ENCODE results near the gene GNA14.
"Not testable (repeated sequence)": the region's sequence is repeated elsewhere in the genome, so short reads cannot be mapped to it uniquely, and the experiment has no call there.

The GNA14 gene

GRCh38 chr9:77534376-77535057 lies 113.6 kb downstream of the GNA14 start:
- DNase-seq (ENCODE audit: low read depth, low spot score): no peak

GRCh38 chr9:77533671-77534070 lies 114.5 kb downstream of the GNA14 start:
- DNase-seq (ENCODE audit: low read depth, low spot score): no peak

- DNase-seq (ENCODE audit: low read depth, low spot score): no peak
Measured at GRCh38 chr9:77532607-77533006, 115.5 kb downstream of the GNA14 start.

GRCh38 chr9:77531400-77531799 lies 116.7 kb downstream of the GNA14 start:
- DNase-seq (ENCODE audit: low read depth, low spot score): no peak

- no peak for DNase-seq (ENCODE audit: low read depth, low spot score)
Measured at GRCh38 chr9:77523891-77524290, 124.2 kb downstream of the GNA14 start.

DNA sequence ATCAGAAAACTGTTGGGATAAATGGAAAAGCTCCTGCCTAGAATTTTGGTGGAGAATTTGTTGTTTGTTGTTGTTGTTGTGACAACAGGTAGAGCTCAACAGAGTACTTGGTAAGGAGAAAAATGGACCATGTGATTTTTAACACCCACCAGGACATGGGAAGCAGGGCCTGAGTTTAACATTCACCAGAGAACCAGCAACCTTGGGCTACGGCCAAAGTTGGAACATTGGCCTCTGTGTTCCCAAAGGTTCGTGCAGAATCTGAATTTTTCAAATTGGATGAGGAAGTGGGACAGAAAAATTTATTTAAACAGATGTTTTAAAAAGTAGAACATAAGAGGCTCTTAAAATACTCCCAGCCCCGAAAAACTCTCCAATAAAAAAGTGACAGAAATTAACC lies 127.0 kb downstream of the GNA14 start:
- DNase-seq (ENCODE audit: low read depth, low spot score): no peak

DNA sequence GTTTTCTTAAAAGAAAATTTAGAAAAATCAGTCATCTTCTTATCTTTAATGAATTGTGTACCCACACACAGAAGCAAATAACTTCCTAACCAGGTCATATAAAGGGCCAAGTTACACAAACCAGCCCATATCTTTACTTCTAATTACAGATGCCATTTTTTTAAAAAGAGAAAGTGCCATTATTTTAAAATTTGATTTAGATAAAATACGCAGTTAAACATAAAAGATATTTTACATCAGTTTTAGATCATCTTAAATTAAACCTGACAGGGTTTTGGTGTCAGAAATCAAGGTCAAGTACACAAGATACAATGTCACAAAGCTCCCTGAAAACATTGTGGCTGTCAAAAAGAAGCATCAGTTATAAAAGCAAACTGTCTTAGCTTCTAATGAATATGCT lies 129.4 kb downstream of the GNA14 start:
- no peak for DNase-seq (ENCODE audit: low read depth, low spot score)

GRCh38 chr9:77516781-77517180 lies 131.3 kb downstream of the GNA14 start:
- no peak for DNase-seq (ENCODE audit: low read depth, low spot score)

DNA sequence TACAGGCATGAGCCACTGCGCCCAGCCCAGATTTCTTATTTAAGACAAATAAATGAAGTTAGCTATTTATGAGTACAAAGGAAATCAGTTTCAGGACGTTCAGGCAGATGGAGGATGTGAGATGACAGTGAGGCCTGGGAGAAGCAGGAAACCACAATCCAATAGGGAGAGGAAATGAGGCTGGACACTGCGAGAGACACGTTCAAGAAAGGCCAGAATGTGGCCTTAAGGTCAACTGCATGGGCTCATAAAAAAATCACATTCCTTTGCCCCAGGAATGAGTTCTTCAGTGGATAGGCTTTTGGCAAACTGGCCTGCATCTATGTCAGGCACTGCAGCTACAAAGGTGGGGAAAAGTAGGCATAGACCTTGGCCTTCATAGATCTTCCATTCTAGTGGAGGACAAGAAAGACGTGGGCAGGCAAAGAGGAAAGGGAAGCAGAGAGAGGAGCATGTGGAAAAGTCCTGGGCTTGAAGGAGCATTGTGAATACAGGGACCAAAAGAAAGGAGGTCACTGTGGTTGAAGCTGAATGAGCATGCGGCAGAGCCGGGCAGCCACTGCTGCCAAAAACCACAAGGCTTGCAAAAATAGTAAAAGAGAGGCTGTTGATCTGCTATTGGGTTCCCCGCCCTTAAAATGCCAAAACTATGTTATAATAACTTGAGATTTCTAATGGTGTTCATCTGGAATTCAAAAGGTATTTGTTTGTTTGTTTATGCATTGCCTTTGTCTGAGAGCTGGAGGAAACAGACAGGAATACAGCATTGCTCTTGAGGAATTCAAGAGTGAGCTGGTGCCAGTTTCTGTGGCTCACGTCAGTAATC lies 133.0 kb downstream of the GNA14 start:
- no peak for DNase-seq (ENCODE audit: low read depth, low spot score)

GRCh38 chr9:77513457-77513856 lies 134.7 kb downstream of the GNA14 start:
- DNase-seq (ENCODE audit: low read depth, low spot score): no peak

GRCh38 chr9:77512876-77513275 lies 135.2 kb downstream of the GNA14 start:
- DNase-seq (ENCODE audit: low read depth, low spot score): no peak

DNA sequence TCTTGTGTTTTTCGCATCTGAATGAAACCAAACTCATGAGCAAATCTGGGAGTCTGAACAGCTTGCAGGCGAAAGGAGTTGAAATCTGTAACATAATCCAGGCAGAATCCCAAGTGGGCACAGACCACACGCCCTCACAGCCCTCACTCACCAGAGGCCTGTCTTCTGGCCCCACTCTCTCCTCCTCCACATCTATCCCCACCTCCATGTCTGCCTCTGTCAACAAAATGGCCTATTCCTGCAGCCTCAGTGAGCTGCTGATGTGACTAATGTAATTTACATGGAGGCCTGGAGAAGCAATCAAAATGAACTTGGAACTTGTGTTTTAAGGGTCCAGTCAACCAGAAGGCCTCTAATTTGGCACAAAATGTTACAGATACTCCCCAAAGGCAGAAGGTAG lies 136.6 kb downstream of the GNA14 start:
- DNase-seq (ENCODE audit: low read depth, low spot score): no peak

- no peak for DNase-seq (ENCODE audit: low read depth, low spot score)
Measured at GRCh38 chr9:77510666-77511065, 137.5 kb downstream of the GNA14 start.

DNA sequence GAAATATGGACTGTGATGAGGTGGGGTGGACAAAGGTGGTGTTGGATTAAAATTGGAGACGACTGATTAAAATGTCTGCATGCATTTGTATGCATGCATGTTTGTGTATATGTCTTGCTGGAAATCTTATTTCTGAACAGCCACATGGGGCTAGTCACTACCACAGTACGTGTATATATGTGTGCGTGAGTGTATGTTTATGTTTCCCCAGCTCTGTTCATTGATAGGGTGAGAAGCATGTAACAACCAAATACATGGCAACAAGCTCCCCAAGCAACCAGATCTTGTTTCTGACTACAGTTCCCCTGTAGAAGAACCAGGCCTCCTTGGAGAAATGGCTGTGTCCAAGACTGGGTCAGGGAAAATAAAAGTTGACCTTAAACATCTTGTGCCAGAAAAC lies 139.7 kb downstream of the GNA14 start:
- no peak for DNase-seq (ENCODE audit: low read depth, low spot score)

- DNase-seq (ENCODE audit: low read depth, low spot score): no peak
Measured at GRCh38 chr9:77507212-77507961, 140.7 kb downstream of the GNA14 start.

DNA sequence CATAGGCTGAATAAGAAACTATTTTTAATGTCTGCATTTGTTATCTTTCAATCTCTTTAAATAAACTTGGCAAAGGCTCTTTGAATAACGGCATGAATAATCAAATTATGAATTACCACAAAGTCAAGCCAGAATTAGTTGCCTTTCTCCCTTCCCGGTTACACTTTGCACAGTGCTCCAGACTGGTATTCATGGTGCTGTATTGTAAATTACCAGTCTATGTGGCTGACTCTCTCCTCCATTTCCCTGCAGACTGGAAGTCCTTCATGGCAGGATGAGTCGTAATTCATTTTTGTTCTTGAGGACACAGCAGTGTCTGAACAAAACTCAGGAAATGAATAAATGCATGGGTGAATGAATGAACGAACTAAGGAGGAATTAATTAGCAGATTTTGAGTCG lies 142.9 kb downstream of the GNA14 start:
- DNase-seq (ENCODE audit: low read depth, low spot score): no peak

- no peak for DNase-seq (ENCODE audit: low read depth, low spot score)
Measured at GRCh38 chr9:77502568-77502967, 145.6 kb downstream of the GNA14 start.

DNA sequence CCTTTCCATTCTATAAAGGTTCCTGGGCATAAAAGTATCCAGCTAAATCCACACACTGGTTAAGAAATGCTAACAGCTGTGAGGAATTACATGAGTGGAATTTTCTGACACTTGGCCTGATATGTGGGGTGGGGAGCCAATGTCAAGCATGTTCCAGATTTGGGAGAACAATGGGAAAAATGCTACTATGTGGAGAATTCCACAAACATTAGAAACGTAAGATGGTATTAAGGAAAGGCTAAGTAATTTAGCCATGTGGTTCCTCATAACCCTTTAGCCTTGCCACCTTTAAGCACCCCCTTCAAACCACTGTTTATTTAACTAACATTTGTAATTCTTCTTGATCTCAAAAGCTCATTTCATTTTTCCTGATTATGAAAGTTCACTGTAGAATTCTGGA lies 149.2 kb downstream of the GNA14 start:
- no peak for DNase-seq (ENCODE audit: low read depth, low spot score)

GRCh38 chr9:77497322-77498198 lies 150.6 kb downstream of the GNA14 start:
- DNase-seq (ENCODE audit: low read depth, low spot score): no peak

GRCh38 chr9:77495834-77496671 lies 152.1 kb downstream of the GNA14 start:
- DNase-seq (ENCODE audit: low read depth, low spot score): no peak

GRCh38 chr9:77490279-77490678 lies 157.8 kb downstream of the GNA14 start:
- DNase-seq (ENCODE audit: low read depth, low spot score): not testable (repeated sequence)
